ENCODE measurements around the gene LARP4. TPM values are rescaled to one million over a fixed set of nuclear protein-coding genes. Genes with fewer than 3 reads are reported as not detected.

LARP4 gene
- total and polyA plus RNA-seq, 9 of the 15 experiments (the other 6 are each of a cell fraction or from before 2014, with no cell fraction given) = 31.6 to 84.5 (median 52.4) TPM

DNA sequence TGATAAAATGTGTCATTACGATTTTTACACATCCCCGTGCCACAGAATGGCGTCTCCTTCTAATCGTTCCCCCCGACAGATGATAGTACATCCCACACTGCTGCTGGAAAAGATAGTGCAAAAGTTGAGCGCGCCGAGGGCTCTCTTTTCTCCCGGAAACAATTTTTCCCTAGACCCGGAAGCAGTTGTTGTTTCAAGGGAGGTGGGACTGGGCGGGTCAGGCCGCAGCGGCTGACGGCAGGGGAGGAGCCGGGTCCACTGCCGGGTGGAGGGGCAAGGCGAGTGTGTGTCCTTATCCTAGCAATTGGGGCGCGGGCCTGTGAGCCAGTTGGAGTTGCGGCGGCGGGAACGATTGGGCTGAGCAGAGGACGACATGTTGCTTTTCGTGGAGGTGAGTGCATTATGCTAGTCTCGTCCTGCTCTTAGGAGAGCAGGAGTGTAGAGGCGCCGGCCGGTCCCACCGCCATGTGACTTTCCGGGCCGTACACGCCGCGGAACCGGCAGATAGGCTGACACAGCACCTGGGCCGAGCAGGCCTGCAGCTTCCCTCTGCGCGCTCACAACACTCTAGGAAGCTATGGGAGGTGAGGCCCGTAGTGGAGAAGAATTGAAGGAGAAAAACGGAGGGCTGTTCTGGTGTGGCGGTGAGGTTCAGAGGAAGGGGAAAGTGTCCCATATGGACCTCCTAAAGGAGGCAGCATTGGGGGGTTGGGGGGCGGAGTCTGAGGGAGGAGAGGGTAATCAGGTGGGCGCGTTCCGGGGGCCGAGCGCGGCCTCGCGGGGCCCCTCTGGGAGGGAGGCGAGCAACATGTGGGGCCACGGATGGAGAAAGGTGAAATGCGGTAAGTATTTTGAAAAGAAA lies at the start of gene LARP4 (continued):
- TF ChIP-seq NFIC (IDR thresholded peaks at IDR 0.05) (peak; percentile 50), SRSF9 (IDR thresholded peaks at IDR 0.05; ENCODE audit: borderline replicate concordance, low read depth, low read length) (no peak), NBN (IDR thresholded peaks at IDR 0.05; ENCODE audit: low read depth) (no peak), TEAD4 (IDR thresholded peaks at IDR 0.05; ENCODE audit: low read length) (peak; percentile 71), TEAD4 (CRISPR knock-in tag; IDR thresholded peaks at IDR 0.05; ENCODE audit: borderline replicate concordance) (0 out of 2 replicates have a peak, but pooled peaks have one; percentile 22), ESRRA (IDR thresholded peaks at IDR 0.05; ENCODE audit: borderline replicate concordance, low read depth) (peak; percentile 72; the same call in 1 of the 2 replicates), RBM22 (IDR thresholded peaks at IDR 0.05; ENCODE audit: low read depth, low read length, poor library complexity, severe bottlenecking) (peak; percentile 42), CBX3 (IDR thresholded peaks at IDR 0.05; ENCODE audit: borderline replicate concordance in 1 of 2, low read length in 2 of 2) (peak in 1 of 2 experiments; percentile 60; a peak in 2 of 3 replicates), SRSF1 (IDR thresholded peaks at IDR 0.05; ENCODE audit: low read depth, low read length) (no peak), ZNF780A (CRISPR knock-in tag; IDR thresholded peaks at IDR 0.05) (no peak), WHSC1 (IDR thresholded peaks at IDR 0.05; ENCODE audit: low read length) (no peak), ZNF3 (CRISPR knock-in tag; IDR thresholded peaks at IDR 0.05) (no peak), TRIM28 (IDR thresholded peaks at IDR 0.05) (no peak), FOXK2 (conservative IDR thresholded peaks at IDR 0.05 in 1 of 2, IDR thresholded peaks at IDR 0.05 in 1 of 2; ENCODE audit: low read depth in 2 of 2) (peak; percentile 73 to 99; a peak in 3 of 4 replicates), HDAC1 (IDR thresholded peaks at IDR 0.05) (peak in 1 of 2 experiments; percentile 99; a peak in 2 of 4 replicates), NR1H2 (CRISPR knock-in tag; IDR thresholded peaks at IDR 0.05) (no peak), KDM2B (CRISPR knock-in tag; IDR thresholded peaks at IDR 0.05) (no peak), MCM3 (IDR thresholded peaks at IDR 0.05) (no peak), FOXJ2 (tag; IDR thresholded peaks at IDR 0.05) (no peak; the same call in 1 of the 2 replicates), ZFPM2 (CRISPR knock-in tag; IDR thresholded peaks at IDR 0.05) (no peak)
- TF ChIP-seq, protein P1, sequence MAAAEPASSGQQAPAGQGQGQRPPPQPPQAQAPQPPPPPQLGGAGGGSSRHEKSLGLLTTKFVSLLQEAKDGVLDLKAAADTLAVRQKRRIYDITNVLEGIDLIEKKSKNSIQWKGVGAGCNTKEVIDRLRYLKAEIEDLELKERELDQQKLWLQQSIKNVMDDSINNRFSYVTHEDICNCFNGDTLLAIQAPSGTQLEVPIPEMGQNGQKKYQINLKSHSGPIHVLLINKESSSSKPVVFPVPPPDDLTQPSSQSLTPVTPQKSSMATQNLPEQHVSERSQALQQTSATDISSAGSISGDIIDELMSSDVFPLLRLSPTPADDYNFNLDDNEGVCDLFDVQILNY (CRISPR knock-in tag; IDR thresholded peaks at IDR 0.05) = 0 out of 2 replicates have a peak, but pooled peaks have one; percentile 47
- TF ChIP-seq, protein P2, sequence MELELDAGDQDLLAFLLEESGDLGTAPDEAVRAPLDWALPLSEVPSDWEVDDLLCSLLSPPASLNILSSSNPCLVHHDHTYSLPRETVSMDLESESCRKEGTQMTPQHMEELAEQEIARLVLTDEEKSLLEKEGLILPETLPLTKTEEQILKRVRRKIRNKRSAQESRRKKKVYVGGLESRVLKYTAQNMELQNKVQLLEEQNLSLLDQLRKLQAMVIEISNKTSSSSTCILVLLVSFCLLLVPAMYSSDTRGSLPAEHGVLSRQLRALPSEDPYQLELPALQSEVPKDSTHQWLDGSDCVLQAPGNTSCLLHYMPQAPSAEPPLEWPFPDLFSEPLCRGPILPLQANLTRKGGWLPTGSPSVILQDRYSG (tag; conservative IDR thresholded peaks at IDR 0.05; ENCODE audit: low read depth) = no peak
- TF ChIP-seq, protein P3, sequence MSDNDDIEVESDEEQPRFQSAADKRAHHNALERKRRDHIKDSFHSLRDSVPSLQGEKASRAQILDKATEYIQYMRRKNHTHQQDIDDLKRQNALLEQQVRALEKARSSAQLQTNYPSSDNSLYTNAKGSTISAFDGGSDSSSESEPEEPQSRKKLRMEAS (CRISPR knock-in tag; IDR thresholded peaks at IDR 0.05) = peak; percentile 92
- TF ChIP-seq, protein P4, sequence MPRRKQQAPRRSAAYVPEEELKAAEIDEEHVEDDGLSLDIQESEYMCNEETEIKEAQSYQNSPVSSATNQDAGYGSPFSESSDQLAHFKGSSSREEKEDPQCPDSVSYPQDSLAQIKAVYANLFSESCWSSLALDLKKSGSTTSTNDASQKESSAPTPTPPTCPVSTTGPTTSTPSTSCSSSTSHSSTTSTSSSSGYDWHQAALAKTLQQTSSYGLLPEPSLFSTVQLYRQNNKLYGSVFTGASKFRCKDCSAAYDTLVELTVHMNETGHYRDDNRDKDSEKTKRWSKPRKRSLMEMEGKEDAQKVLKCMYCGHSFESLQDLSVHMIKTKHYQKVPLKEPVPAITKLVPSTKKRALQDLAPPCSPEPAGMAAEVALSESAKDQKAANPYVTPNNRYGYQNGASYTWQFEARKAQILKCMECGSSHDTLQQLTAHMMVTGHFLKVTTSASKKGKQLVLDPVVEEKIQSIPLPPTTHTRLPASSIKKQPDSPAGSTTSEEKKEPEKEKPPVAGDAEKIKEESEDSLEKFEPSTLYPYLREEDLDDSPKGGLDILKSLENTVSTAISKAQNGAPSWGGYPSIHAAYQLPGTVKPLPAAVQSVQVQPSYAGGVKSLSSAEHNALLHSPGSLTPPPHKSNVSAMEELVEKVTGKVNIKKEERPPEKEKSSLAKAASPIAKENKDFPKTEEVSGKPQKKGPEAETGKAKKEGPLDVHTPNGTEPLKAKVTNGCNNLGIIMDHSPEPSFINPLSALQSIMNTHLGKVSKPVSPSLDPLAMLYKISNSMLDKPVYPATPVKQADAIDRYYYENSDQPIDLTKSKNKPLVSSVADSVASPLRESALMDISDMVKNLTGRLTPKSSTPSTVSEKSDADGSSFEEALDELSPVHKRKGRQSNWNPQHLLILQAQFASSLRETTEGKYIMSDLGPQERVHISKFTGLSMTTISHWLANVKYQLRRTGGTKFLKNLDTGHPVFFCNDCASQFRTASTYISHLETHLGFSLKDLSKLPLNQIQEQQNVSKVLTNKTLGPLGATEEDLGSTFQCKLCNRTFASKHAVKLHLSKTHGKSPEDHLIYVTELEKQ (CRISPR knock-in tag; IDR thresholded peaks at IDR 0.05) = no peak
